22Rv1 (cell line): ENCODE results near the gene MAML1.
A peak's percentile ranks its signal among the peaks of the same experiment; 100 is the strongest.

ENCODE experiments used
- H3K27ac ChIP-seq: fragments of 450-650 bp; 2 replicates; pipeline ENCODE4 v1.5.1; 2017
- ZFX ChIP-seq: fragments of 450-650 bp; IDR thresholded peaks from 2 replicates; pipeline ENCODE4 v1.6.1; 2017; ENCODE audit warnings: antibody characterized with exemption, borderline replicate concordance
- TF ChIP-seq, protein P1 (sequence below): fragments of 450-650 bp; IDR thresholded peaks from 2 replicates; pipeline ENCODE4 v1.5.1; 2017; ENCODE audit warnings: mild to moderate bottlenecking

MAML1 gene

DNA sequence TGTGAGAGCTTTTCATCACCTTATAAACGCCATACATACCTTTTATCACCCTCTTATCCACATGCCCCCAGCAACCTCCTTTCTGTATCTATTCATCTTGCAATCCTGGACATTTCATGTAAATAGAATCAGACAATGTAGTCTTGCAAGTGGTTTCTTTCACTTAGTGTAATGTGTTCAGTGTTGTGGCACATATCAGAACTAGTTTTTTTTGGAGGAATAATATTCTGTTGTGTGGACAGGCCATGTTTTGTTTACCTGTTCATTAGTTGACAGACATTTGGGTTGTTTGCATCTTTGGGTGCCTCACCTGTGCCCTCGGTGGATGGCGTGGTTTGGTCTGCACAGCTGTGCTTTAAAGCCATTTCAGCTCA is 89.4 kb downstream of the MAML1 start:
- peak overlapping the region; percentile 96 for H3K27ac ChIP-seq

GRCh38 chr5:179822444-179822990 is 89.9 kb downstream of the MAML1 start:
- H3K27ac ChIP-seq = peak overlapping the region; percentile 96
- no peak for TF ChIP-seq ZFX
- TF ChIP-seq, protein P1, sequence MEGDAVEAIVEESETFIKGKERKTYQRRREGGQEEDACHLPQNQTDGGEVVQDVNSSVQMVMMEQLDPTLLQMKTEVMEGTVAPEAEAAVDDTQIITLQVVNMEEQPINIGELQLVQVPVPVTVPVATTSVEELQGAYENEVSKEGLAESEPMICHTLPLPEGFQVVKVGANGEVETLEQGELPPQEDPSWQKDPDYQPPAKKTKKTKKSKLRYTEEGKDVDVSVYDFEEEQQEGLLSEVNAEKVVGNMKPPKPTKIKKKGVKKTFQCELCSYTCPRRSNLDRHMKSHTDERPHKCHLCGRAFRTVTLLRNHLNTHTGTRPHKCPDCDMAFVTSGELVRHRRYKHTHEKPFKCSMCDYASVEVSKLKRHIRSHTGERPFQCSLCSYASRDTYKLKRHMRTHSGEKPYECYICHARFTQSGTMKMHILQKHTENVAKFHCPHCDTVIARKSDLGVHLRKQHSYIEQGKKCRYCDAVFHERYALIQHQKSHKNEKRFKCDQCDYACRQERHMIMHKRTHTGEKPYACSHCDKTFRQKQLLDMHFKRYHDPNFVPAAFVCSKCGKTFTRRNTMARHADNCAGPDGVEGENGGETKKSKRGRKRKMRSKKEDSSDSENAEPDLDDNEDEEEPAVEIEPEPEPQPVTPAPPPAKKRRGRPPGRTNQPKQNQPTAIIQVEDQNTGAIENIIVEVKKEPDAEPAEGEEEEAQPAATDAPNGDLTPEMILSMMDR = no peak

More for the DNA sequence above, 89.4 kb downstream of the MAML1 start:
- TF ChIP-seq, protein P1 = no peak
- no peak for TF ChIP-seq ZFX

DNA sequence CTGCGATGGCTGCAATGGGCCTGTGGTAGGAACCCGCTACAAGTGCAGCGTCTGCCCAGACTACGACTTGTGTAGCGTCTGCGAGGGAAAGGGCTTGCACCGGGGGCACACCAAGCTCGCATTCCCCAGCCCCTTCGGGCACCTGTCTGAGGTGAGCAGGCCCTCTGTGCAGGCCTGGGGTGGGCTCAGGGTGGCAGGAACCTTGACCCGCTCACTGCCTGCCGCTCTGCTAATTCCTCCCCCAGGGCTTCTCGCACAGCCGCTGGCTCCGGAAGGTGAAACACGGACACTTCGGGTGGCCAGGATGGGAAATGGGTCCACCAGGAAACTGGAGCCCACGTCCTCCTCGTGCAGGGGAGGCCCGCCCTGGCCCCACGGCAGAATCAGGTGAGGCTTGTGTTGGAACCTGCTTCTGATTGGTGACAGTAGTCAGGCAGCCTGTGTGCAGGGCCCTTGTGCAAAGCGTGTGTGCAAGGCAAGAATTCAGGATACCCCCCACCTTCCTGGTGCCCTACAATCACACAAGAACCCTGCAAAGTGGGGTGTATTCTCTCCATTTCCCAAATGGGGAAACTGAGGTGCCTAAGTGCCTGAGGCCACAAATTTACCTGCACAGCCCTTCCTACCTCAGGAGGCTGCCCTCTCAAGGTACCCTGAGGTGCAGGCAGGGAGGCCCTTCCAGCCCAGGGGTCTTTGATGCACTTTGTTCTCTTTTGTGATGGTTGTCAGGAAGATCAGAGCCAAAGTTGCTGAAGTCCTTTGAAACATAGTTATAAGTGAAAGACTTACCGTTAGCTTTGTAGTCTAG is 91.5 kb downstream of the MAML1 start:
- H3K27ac ChIP-seq = no peak overlapping the region
- TF ChIP-seq, protein P1 = no peak
- no peak for TF ChIP-seq ZFX

DNA sequence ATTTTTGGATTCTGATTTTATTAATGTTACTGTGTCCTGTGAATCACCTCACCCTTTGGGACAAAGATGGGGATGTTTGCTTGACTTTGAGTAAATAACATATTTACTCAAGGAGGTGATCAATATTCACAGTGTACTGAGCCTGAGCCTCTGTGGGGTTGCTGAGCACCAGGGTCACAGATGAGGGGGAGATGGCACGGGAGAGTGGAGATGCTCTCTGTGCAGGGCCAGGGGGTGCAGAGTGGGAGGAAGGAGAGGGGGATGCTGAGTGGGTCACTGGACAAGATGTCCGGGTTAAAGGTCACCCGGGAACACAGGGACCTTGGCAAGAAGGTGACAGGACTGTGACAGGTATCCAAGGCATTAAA is 92.1 kb downstream of the MAML1 start:
- H3K27ac ChIP-seq = no peak overlapping the region
- TF ChIP-seq ZFX = no peak
- TF ChIP-seq, protein P1 = no peak

GRCh38 chr5:179825655-179826182 is 93.1 kb downstream of the MAML1 start:
- no peak overlapping the region for H3K27ac ChIP-seq
- TF ChIP-seq ZFX = no peak
- TF ChIP-seq, protein P1 = no peak
